Measurements from ENCODE around the gene GOLGA3.
"Not testable (repeated sequence)": the region's sequence is repeated elsewhere in the genome, so short reads cannot be mapped to it uniquely, and the experiment has no call there.

The GOLGA3 gene

DNA sequence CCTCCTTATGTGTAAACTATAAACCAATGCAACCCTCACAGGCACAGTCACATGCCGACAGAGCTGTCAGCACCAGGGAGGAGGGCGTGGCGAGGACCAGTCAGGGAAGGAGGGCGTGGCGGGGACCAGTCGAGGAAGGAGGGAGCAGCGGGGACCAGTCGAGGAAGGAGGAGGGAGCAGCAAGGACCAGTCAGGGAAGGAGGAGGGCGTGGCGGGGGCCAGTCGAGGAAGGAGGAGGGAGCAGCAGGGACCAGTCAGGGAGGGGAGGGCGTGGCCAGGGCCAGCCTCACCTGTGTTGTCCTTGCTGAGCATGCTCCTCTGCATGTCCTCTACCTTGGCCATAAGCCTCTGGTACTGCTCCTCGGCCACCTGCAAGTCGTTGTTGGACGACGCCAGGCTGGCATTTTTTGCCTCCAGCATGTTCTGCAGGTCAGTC is 24.2 kb downstream of the GOLGA3 start:
- FAIRE-seq = no peak
- TF ChIP-seq CTCF (IDR thresholded peaks at IDR 0.05; ENCODE audit: insufficient read depth, missing control alignments) = no peak
- no peak for DNase-seq (ENCODE audit: insufficient read length, low spot score)

- no peak for DNase-seq (ENCODE audit: insufficient read length, low spot score)
- TF ChIP-seq CTCF (IDR thresholded peaks at IDR 0.05; ENCODE audit: insufficient read depth, missing control alignments) = no peak
- no peak for FAIRE-seq
These were observed 24.8 kb downstream of the GOLGA3 start for GRCh38 chr12:132803888-132804287.

GRCh38 chr12:132803125-132803524 is 25.5 kb downstream of the GOLGA3 start:
- TF ChIP-seq CTCF (IDR thresholded peaks at IDR 0.05; ENCODE audit: insufficient read depth, missing control alignments) = no peak
- no peak for DNase-seq (ENCODE audit: insufficient read length, low spot score)
- FAIRE-seq = no peak

DNA sequence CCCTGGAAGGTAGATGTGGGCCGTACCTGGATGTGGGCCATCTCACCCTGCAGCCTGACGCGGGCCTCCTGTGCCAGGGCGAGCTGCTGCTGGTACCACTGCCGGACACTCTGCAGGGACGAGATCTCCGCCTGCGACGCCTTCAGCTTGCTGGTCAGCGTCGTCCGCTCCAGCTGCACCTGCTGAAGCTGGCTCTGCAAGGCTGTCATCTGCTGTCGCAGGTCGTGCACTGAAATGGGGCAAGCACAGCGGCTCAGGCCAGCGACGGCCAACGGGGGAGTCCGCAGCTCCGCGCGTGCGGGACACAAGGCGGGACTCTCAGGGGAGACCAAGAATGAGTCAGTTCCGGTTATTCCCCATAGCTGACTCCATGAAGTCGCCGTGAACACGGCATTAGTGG is 26.9 kb downstream of the GOLGA3 start:
- no peak for TF ChIP-seq CTCF (IDR thresholded peaks at IDR 0.05; ENCODE audit: insufficient read depth, missing control alignments)
- FAIRE-seq (no peak), DNase-seq (ENCODE audit: insufficient read length, low spot score) (no peak)

DNA sequence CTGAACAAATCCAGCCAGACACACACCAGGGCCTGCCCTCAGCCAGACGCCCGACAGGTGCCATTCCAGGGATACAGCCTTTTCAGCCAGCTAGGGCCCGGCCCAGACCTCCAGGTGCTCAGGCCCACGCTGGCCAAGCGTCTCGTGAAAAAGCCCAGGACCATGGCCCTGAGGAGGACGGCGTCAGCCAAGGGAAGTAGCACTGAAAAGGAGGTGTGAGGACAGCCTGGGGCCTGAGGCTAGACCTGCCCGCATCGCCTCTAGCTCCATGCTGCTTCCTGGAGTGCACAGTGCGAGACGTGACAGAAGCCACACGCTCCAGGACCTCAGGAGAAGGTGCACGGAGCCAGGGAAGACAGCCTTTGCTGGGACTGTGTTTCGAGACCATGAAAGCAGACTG is 29.8 kb downstream of the GOLGA3 start:
- FAIRE-seq = no peak
- no peak for DNase-seq (ENCODE audit: insufficient read length, low spot score)
- TF ChIP-seq CTCF (IDR thresholded peaks at IDR 0.05; ENCODE audit: insufficient read depth, missing control alignments) = no peak

DNA sequence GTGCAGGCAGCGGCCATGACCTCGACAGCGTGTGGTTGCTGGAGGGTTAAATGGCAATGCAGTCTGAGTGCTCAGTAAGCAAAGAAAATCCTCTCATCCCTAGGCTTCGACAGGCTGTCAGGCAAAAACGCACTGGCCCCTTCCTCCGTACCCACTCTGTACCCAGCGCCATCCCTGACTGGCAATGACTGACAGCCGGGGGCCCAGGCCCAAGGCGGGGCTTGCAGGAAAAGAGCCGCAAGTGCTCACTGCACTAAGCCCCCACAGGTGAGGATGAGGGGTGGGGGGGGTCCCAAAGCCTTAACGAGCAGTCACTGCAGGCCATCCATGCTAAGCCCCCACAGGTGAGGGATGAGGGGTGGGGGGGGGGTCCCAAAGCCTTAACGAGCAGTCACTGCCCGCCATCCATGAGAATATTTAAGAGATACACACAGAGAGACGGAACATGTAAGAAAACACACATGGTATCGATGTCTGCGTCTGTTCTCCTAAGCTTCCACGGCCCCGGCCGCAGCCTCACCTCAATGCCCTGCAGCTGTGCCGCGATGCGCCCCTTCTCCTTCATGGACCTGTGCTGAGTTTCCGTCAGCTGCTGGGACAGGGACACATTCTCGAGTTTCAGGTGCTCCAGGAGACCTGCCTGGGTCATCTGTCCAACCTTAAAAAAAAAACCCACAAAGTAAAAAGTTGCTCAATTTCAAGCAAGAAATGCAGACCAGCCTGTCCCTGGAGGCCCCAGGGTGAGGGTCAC is 30.7 kb downstream of the GOLGA3 start:
- TF ChIP-seq CTCF (IDR thresholded peaks at IDR 0.05; ENCODE audit: insufficient read depth, missing control alignments) = no peak
- no peak for FAIRE-seq
- no peak for DNase-seq (ENCODE audit: insufficient read length, low spot score)

DNA sequence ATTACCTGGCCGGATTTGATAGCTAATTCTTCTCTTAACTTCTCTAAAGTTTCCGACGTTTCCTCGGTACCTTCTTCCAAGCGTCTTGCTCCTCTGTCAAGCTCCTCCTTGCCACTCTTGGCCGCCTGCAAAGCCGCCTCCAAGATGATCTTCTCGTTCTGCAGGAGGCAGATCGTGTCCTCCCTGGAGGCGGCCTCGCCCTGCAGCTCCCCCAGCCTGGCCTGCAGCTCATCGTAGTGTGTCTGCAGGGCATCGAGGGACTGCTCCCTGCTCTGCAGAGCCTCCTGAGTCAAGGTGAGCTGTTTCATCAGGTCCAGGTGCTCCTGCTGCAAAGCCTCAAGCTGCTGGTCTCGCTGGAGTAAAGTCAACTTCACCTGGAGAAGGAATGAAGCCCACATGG is 32.8 kb downstream of the GOLGA3 start:
- FAIRE-seq = no peak
- DNase-seq (ENCODE audit: insufficient read length, low spot score) = no peak
- TF ChIP-seq CTCF (IDR thresholded peaks at IDR 0.05; ENCODE audit: insufficient read depth, missing control alignments) = no peak

DNA sequence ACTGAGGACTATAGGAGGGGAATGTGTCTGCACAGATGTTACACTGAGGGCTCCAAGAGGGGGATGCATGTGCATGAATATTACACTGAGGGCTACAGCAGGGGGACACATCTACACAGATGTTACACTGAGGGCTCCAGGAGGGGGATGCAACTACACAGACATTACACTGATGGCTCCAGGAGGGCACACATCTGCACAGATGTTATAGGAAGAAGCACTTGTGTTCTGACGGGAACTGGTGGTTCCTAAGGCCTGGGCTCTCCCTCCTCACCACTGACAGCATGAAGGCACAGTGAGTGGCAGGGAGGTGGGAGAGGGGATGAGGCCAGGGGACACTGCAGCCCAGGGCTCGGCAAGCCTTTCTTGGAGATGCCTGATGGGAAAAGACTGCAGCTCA is 36.7 kb downstream of the GOLGA3 start:
- not testable (repeated sequence) for DNase-seq (ENCODE audit: insufficient read length, low spot score); FAIRE-seq

Data from D721Med (cell line).